GM18858 (cell line): ENCODE results near the gene RASGRP4.
"Not testable (repeated sequence)": the region's sequence is repeated elsewhere in the genome, so short reads cannot be mapped to it uniquely, and the experiment has no call there.

ENCODE experiments used
- ATAC-seq: cut with Tn5 transposase; IDR thresholded peaks from one replicate; pipeline ENCODE4 v1.9.1; 2021; ENCODE audit not compliant: unreplicated experiment

The RASGRP4 gene

GRCh38 chr19:38425810-38426466 is at the start of gene RASGRP4:
RASGRP4 (minus strand) TSS chr19:38426219; CDS start chr19:38426091, 128 bp downstream.
- ATAC-seq, result no peak

- no peak for ATAC-seq
Measured at GRCh38 chr19:38475176-38475575, 49.2 kb upstream of the RASGRP4 start.

GRCh38 chr19:38473201-38473600 is 47.2 kb upstream of the RASGRP4 start:
- no peak for ATAC-seq

GRCh38 chr19:38472725-38473124 is 46.7 kb upstream of the RASGRP4 start:
- ATAC-seq, result not testable (repeated sequence)

GRCh38 chr19:38470788-38471480 is 44.9 kb upstream of the RASGRP4 start:
- ATAC-seq, result no peak

GRCh38 chr19:38469151-38469550 is 43.1 kb upstream of the RASGRP4 start:
- ATAC-seq, result no peak

- ATAC-seq, result no peak
Measured at GRCh38 chr19:38467541-38468525, 41.8 kb upstream of the RASGRP4 start.

GRCh38 chr19:38466050-38466449 is 40.0 kb upstream of the RASGRP4 start:
- ATAC-seq, result no peak

GRCh38 chr19:38464421-38465082 is 38.5 kb upstream of the RASGRP4 start:
- ATAC-seq, result no peak

- ATAC-seq, result no peak
Measured at GRCh38 chr19:38463365-38463764, 37.3 kb upstream of the RASGRP4 start.

GRCh38 chr19:38458991-38459390 is 33.0 kb upstream of the RASGRP4 start:
- no peak for ATAC-seq

- no peak for ATAC-seq
Measured at GRCh38 chr19:38457690-38458405, 31.8 kb upstream of the RASGRP4 start.

GRCh38 chr19:38457202-38457601 is 31.2 kb upstream of the RASGRP4 start:
- ATAC-seq, result no peak

- ATAC-seq, result no peak
Measured at GRCh38 chr19:38455031-38455430, 29.0 kb upstream of the RASGRP4 start.

GRCh38 chr19:38453596-38453995 is 27.6 kb upstream of the RASGRP4 start:
- no peak for ATAC-seq

GRCh38 chr19:38452430-38453366 is 26.7 kb upstream of the RASGRP4 start:
- no peak for ATAC-seq

- no peak for ATAC-seq
Measured at GRCh38 chr19:38451629-38452028, 25.6 kb upstream of the RASGRP4 start.

GRCh38 chr19:38451036-38451435 is 25.0 kb upstream of the RASGRP4 start:
- ATAC-seq, result no peak

GRCh38 chr19:38449518-38449917 is 23.5 kb upstream of the RASGRP4 start:
- ATAC-seq, result no peak
